OCI-LY1 (cell line): ENCODE measurements around the gene DNAH9.

Experiments
- CTCF ChIP-seq: fragments of 200-600 bp; sonication (generic), shearing (Covaris generic); IDR thresholded peaks from 2 replicates; pipeline ENCODE4 v1.5.1; 2017; ENCODE audit warnings: mild to moderate bottlenecking, antibody characterized with exemption, low read length, moderate library complexity, mixed read lengths
- EZH2 ChIP-seq: fragments of 200-600 bp; sonication (generic), shearing (Covaris generic); IDR thresholded peaks from 2 replicates; pipeline ENCODE4 v1.8.0; 2017; ENCODE audit warnings: borderline replicate concordance, mixed run types, mild to moderate bottlenecking, antibody characterized with exemption, low read length, moderate library complexity, mixed read lengths

- no peak for TF ChIP-seq CTCF
- no peak for TF ChIP-seq EZH2
Observed at GRCh38 chr17:11969565-11969964, 371.3 kb downstream of the DNAH9 start.
